ENCODE data around the gene PRKCA.

The PRKCA gene

DNA sequence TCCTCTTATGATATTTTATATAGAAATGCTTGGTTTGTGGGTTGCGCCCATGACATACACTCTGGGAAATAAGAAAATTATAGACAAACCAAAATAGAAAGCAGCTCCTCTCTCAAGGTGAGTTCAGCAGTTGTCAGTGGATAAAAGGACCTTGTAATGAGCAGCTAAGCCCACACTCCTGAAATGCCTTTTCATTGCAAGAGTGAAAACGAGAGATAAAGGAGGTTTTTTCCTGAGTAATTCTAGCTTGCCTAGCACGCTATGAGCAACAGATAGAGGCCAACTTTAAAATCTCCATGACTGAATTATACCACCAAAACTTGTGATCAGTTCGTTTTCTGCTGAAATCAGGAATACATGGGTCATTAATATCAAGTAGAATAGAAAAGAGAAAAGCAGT, 270.7 kb downstream of the PRKCA start:
- POLR2A ChIA-PET, result no interaction called here
- CTCF ChIA-PET, result interaction anchor here (0.8 to 1.6 kb wide), 2 partner anchors 9 to 13 kb away, joined by 3 read pairs; no protein-coding TSS in a partner anchor
- H3K4me3 ChIP-seq (ENCODE audit: low read depth, low read length), result no peak overlapping the region
- TF ChIP-seq CTCF (IDR thresholded peaks at IDR 0.05; ENCODE audit: insufficient read depth, low read length, missing control alignments), result no peak
- DNase-seq (ENCODE audit: low read depth, low spot score), result no peak

GRCh38 chr17:66574123-66574522, 271.7 kb downstream of the PRKCA start:
- TF ChIP-seq CTCF (IDR thresholded peaks at IDR 0.05; ENCODE audit: insufficient read depth, low read length, missing control alignments), result no peak

GRCh38 chr17:66576473-66576872, 274.1 kb downstream of the PRKCA start:
- CTCF ChIA-PET, result no interaction called here
- DNase-seq (ENCODE audit: low read depth, low spot score), result no peak
- POLR2A ChIA-PET, result no interaction called here
- no peak for TF ChIP-seq CTCF (IDR thresholded peaks at IDR 0.05; ENCODE audit: insufficient read depth, low read length, missing control alignments)
- no peak overlapping the region for H3K4me3 ChIP-seq (ENCODE audit: low read depth, low read length)

More at GRCh38 chr17:66574123-66574522, 271.7 kb downstream of the PRKCA start:
- no peak for DNase-seq (ENCODE audit: low read depth, low spot score)
- CTCF ChIA-PET, result interaction anchor here (0.8 to 1.6 kb wide), 2 partner anchors 8 to 12 kb away, joined by 3 read pairs; no protein-coding TSS in a partner anchor
- POLR2A ChIA-PET, result no interaction called here
- H3K4me3 ChIP-seq (ENCODE audit: low read depth, low read length), result no peak overlapping the region

DNA sequence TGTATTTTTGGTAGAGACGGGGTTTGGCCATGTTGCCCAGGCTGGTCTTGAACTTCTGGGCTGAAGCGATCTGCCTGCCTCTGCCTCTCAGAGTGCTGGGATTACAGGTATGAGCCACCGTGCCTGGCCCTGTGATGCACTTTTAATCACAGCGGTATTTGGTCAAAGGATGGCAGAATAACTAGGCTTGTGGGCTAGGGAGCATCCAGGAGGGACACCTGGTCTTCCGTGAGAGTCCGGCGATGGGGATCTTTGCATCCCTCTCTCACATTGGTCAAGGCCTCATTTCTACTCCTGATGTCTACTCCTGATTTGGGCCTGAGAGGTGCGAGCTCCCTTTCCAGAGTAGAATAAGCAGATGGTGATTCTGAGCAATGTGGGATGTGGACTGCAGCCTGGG, 274.6 kb downstream of the PRKCA start:
- no peak overlapping the region for H3K4me3 ChIP-seq (ENCODE audit: low read depth, low read length)
- no peak for TF ChIP-seq CTCF (IDR thresholded peaks at IDR 0.05; ENCODE audit: insufficient read depth, low read length, missing control alignments)
- CTCF ChIA-PET, result interaction anchor here (0.9 to 1.5 kb wide), 3 partner anchors 9 to 376 kb away, joined by 3 to 4 read pairs (median 3); no protein-coding TSS in a partner anchor
- POLR2A ChIA-PET, result no interaction called here
- DNase-seq (ENCODE audit: low read depth, low spot score), result no peak

DNA sequence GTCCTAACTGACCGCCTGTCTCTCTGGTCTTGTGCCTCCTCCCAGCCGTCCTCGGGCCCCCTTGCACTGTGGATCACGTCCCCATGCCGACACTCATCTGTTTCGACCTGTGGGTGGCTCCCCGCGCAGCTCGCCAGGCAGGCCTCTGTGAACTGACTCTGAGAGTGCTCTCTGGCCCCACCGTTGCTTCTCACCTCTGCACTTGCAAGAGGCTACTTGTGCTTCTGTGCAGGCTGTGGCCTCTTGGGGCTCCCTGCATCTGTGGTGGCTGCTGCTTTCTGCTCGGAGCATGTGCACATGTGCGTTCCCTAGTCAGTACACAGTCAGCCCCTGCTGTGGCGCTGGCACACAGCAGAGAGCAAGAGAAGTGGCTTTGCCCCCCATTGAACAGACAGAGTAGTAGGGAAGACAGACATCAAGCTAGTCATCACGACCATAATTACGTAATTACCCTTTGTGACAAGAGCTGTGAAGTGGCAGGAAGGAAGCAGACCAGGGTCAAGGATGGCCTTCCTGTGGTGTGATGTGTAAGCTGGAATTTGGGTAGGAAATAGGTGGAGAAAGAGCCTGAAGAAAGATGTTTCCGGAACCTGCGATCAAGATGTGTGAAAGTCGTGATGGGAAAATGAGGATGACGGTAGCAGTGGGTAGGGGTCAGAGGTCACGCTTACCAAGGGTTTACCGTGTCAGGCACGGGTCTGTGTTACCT, 276.5 kb downstream of the PRKCA start:
- no peak for TF ChIP-seq CTCF (IDR thresholded peaks at IDR 0.05; ENCODE audit: insufficient read depth, low read length, missing control alignments)
- POLR2A ChIA-PET, result no interaction called here
- DNase-seq (ENCODE audit: low read depth, low spot score), result no peak
- CTCF ChIA-PET, result interaction anchor here (1.5 to 1.8 kb wide), 2 partner anchors 12 to 323 kb away, joined by 4 to 5 read pairs; no protein-coding TSS in a partner anchor
- H3K4me3 ChIP-seq (ENCODE audit: low read depth, low read length), result no peak overlapping the region

- DNase-seq (ENCODE audit: low read depth, low spot score), result no peak
- H3K4me3 ChIP-seq (ENCODE audit: low read depth, low read length), result no peak overlapping the region
- ChIA-PET CTCF (interaction anchor here (1.0 to 1.5 kb wide), 3 partner anchors 11 to 325 kb away, joined by 3 to 4 read pairs (median 4); no protein-coding TSS in a partner anchor), POLR2A (interaction anchor here (0.6 kb wide), 1 partner anchor 49 kb away, joined by 3 read pairs; no protein-coding TSS in a partner anchor)
- no peak for TF ChIP-seq CTCF (IDR thresholded peaks at IDR 0.05; ENCODE audit: insufficient read depth, low read length, missing control alignments)
These were observed 277.1 kb downstream of the PRKCA start for GRCh38 chr17:66579556-66579955.
